Smooth muscle cell of the coronary artery (primary cell): ENCODE data around the gene SYNGR4. TPM values are rescaled to one million over a fixed set of nuclear protein-coding genes. Genes with fewer than 3 reads are reported as not detected.

Experiments
- total RNA-seq: library from RNA; depleted of rRNA; stranded (reverse); fragments of >200 nt; gene quantifications from 2 replicates; pipeline ENCODE4 v1.2.3, GENCODE V29; 2014; ENCODE audit warnings: low replicate concordance

The SYNGR4 gene
- not detected in 2 replicates for total RNA-seq

GRCh38 chr19:48363810-48364597 lies at the start of gene SYNGR4, which contains the start of gene TMEM143:
Gene SYNGR4 (plus strand): TSS chr19:48364367. CDS start chr19:48365843, 1,476 bp downstream.
Gene TMEM143 (minus strand): TSS chr19:48363940. CDS start chr19:48363920, 20 bp downstream.

GRCh38 chr19:48325265-48325910 lies 38.8 kb upstream of the SYNGR4 start, which contains the start of gene EMP3:
Gene EMP3 (plus strand): TSS chr19:48325552. CDS start chr19:48326845, 1,293 bp downstream.

GRCh38 chr19:48391100-48392005 lies 27.2 kb downstream of the SYNGR4 start, which contains the start of gene KDELR1:
Gene KDELR1 (minus strand): TSS chr19:48391551. CDS start chr19:48391358, 193 bp downstream.

GRCh38 chr19:48393559-48394330 lies 29.6 kb downstream of the SYNGR4 start, which contains the start of gene GRIN2D:
Gene GRIN2D (plus strand): TSS chr19:48393668. CDS start chr19:48398393, 4,725 bp downstream.

Other genes with a start within 250 kb of the SYNGR4 start
- gene LIG1, start 194.0 kb upstream of the SYNGR4 start, total RNA-seq, result 16.5 and 17.4 TPM in 2 replicates
- gene ZSWIM9, start 193.7 kb upstream of the SYNGR4 start, total RNA-seq, result 1.8 and 2.2 TPM in 2 replicates
- gene CARD8, start 108.5 kb upstream of the SYNGR4 start, total RNA-seq, result 11.0 and 12.7 TPM in 2 replicates
- gene ZNF114, start 94.3 kb upstream of the SYNGR4 start, total RNA-seq, result 0.23 and 0.53 TPM in 2 replicates
- gene EMP3, start 38.8 kb upstream of the SYNGR4 start, total RNA-seq, result 149 and 421 TPM in 2 replicates
- 2.6 and 2.8 TPM in 2 replicates for gene TMEM143, start 427 bp upstream of the SYNGR4 start, total RNA-seq
- gene KDELR1, start 27.2 kb downstream of the SYNGR4 start, total RNA-seq, result 44.6 and 58.3 TPM in 2 replicates
- 0.23 TPM in 2 replicates for gene GRIN2D, start 29.3 kb downstream of the SYNGR4 start, total RNA-seq
- 17.8 and 22.5 TPM in 2 replicates for gene GRWD1, start 81.6 kb downstream of the SYNGR4 start, total RNA-seq
- 0.23 and 0.59 TPM in 2 replicates for gene KCNJ14, start 91.2 kb downstream of the SYNGR4 start, total RNA-seq
- gene CYTH2, start 105.0 kb downstream of the SYNGR4 start, total RNA-seq, result 25.4 and 51.5 TPM in 2 replicates
- under 0.01 and 0.08 TPM in 2 replicates for gene LMTK3, start 147.5 kb downstream of the SYNGR4 start, total RNA-seq
- 0.12 and 0.23 TPM in 2 replicates for gene SULT2B1, start 187.8 kb downstream of the SYNGR4 start, total RNA-seq
- gene SPACA4, start 242.4 kb downstream of the SYNGR4 start, total RNA-seq, result not detected in 2 replicates